ENCODE data around the gene WDR7.
A peak's percentile ranks its signal among the peaks of the same experiment; 100 is the strongest.

Gene WDR7

DNA sequence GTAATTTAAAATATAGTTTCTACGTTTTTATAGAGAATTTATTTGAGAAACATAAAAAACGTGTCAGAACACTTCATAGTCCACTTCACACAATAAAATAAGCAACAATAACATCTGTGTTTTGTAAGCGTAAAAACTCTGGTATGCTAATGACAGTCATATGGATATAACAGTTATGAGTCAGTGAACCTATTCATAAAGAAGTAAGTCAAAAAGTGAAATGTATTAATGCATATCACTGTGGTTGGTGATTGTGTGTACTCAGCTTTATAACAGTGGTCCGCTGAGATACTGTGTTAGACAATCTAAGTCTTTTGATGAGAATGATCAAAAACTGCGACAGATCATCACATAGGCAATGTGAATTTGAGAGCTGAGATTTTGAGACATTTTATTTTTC, 153.2 kb downstream of the WDR7 start:
- no peak for DNase-seq (ENCODE audit: low spot score)

DNA sequence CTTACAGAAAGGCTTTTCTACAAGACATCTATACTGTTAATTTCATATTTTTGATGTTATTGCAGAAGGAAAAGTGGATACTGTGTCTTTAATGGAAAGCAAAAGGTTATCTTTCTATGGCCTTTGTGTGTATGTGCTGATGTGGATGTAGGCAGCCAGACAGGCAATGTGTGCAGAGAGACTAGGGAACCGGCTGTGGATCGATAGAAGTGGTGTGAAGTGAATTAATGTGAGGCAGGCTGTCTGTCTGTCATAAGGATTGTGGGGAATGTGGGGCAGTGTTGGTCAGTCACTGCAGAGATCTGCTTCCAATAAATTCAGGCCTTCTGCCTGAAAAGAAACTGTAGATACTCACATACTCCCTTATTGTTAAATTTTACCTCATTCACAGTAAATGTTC, 156.7 kb downstream of the WDR7 start:
- no peak for DNase-seq (ENCODE audit: low spot score)

DNA sequence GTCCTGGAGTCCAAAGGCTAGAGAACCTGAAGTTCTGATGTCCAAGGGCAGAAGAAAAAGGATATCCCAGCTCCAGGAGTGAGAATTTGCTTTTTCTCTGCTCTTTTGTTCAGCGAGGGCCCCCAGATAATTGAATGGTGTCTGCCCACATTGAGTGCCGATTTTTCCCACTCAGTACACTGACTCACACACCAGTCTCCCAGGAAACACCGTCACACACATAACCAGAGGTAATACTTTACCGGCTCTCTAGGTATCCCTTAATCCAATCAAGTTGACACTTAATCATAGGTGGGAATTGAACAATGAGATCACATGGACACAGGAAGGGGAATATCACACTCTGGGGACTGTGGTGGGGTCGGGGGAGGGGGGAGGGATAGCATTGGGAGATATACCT, 161.5 kb downstream of the WDR7 start:
- DNase-seq (ENCODE audit: low spot score): no peak

DNA sequence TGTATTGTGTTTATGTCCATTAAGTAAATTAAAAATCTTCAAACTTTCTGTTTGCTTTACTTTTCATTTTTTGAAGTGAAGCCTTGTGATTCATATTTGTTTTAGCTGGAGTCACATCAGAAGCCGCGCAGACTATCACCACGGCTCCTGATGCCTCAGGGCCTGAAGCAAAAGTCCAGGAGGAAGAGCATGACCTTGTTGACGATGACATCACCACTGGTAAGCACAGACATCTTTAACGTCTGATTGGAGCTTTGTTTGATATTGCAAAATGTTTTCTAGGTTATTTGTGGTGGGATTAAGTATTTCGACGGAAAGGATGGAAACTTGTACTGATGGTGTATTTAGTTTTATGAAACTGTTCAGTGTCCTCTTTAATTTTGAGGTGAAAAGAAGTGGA, 164.8 kb downstream of the WDR7 start:
- DNase-seq (ENCODE audit: low spot score): no peak

DNA sequence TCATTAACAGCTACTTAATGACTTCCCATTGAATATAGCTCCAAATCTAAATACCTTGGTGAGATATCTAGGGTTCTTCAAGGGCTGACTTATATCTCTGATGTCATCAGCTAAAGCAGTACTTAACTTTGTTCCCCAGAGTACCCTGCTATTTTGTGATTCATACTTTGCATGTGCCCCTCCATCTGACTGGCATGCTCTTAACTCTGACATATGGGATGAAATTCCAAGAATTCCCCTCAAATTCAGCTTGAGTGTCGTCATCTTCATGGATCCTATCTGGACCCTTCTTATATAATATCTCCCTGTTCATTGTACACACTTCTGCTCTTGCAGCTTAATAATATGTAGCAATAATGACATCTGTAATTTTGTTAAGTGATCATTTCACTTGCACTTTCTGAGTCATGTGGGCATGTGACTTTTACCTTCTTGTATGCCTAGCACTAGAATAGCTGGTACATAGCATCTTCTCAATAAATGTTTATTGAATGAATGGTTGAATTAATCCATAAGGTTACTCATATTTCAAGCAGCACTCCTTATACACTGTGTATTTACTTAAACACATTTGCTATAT, 172.9 kb downstream of the WDR7 start:
- no peak for DNase-seq (ENCODE audit: low spot score)

DNA sequence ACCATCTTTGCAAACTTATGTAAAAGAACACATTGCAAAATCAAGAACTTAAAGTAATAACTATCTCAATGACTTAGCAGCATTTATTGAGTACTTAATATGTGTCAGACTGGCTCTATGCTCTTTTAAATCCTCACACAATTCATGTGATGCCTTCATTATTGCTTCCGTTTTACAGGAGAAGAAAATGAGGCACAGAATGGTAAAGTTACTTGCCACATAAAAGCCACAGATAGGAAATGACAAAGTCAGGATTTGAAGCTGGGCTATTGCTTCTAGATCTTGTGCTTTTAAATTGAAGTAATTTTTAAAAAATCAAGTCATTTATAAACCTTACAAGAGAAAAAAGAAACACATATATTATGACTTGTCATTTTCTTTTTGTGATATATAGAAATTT, 174.2 kb downstream of the WDR7 start:
- DNase-seq (ENCODE audit: low spot score): no peak

DNA sequence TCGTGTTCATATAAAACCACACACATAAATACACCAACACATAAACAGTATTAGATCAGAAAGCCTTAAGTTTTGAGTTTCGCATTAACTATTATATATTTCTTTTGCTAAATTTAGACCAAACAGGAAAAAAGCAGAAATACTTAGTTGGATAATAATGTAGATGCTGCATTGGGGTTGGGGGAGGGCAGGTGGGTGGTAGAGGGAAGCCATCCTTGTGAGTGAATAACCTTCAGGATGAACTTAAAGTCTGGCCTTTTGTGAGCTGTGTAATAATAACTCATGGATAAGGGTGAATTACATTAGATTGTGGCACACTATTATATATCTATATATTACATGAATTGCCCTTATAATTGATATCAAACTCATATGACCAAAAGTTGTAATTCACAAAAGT, 174.7 kb downstream of the WDR7 start:
- DNase-seq (ENCODE audit: low spot score): no peak

DNA sequence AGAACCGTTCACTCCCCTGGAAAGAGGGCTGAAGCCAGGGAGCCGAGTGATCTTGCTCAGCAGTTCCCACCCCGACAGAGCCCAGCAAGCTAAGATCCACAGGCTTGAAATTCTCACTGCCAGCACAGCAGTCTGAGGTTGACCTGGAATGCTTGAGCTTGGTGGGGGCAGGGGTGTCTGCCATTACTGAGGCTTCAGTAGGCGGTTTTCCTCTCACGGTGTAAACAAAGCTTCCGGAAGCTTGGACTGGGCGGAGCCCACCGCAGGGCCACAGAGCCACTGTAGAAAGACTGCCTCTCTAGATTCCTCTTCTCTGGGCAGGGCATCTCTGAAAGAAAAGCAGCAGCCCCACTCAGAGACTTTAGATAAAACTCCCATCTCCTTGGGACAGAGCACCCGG, 180.8 kb downstream of the WDR7 start:
- DNase-seq (ENCODE audit: low spot score): no peak

DNA sequence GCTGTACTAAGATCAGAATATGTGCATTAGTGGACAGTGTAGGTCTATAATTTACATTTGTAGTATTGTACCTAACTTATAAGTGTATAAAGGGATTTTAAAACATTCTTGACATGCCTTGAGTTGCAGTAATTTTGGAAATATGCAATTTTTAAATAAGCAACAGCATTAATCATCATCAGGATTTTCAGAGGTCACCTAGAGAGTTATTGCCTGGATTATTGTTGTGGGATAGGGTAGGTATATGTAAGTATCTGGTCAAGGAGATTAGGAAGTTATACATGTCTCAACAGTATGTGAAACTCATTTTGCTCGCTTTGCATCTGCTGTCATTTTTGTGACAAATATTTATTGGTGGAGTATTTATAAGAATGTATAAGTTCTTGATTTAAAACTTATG, 184.2 kb downstream of the WDR7 start:
- DNase-seq (ENCODE audit: low spot score): no peak

DNA sequence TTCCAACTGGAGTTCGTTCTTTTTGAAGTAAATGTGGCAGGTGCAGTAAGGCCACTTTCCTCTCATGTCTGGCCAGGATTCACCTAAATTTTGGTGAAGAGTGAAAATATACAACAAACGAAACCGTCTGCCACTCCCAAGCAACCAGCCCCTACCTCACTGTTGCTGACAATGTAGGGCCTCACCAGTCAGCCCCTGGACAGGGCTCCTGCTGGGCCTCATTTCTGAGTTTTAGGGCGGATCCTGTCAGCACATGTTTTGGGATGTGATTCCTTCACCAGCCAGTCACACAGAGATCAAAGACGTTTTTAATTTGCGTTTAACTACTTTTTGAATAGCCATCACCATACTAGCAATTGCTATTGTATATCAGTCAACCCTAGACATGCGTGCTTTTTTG, 185.0 kb downstream of the WDR7 start:
- no peak for DNase-seq (ENCODE audit: low spot score)

DNA sequence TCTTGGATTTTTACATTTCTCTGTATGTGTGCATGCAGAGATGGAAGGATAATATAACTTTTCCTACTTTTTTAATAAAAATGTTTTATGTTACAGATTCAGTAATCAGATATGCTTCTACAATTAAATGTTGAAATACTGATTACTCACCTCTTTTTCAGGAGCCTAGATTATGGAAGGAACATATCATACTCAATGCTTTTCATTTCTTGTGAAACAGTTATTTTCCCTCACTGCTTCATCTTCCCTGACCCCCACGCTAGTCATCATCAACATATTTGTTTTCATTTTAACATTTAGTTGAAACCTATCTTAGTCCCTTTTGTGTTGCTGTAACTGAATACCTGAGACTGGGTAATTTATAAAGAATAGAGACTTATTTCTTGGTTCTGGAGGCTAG, 190.7 kb downstream of the WDR7 start:
- DNase-seq (ENCODE audit: low spot score): no peak

DNA sequence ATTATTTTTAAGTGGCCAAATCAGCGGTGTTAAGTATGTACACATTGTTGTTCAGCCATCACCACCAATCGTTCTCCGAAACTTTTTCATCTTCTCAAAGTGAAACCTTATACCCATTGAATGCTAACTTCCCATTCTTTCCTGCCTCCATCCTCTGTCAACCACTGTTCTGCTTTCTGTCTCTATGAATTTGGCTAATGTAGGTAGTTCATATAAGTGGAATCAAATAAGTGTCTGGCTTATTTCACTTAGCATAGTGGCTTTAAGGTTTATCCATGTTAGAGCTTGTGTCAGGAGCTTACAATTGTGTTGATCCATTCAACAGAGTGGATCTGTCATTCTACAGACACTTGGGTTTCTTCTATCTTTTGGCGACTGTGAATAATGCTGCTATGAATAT, 192.1 kb downstream of the WDR7 start:
- no peak for DNase-seq (ENCODE audit: low spot score)

DNA sequence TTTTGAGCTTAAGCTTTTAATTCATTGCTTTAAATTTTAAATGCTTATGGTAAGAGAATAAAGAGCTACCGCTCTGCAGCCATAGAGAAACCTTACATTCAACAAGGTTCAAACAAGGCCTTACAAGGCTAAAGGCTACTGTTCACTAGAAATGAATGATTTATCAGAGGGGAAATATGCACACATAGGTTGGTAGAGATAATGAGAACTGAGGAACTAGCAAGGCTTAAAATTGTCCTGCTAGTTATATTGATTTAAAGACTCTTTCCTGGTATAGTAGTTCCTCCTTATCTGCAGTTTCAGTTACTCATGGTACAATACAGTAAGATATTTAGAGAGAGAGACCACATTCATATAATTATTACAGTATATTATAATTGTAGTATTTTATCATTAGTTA, 193.4 kb downstream of the WDR7 start:
- DNase-seq (ENCODE audit: low spot score): no peak

DNA sequence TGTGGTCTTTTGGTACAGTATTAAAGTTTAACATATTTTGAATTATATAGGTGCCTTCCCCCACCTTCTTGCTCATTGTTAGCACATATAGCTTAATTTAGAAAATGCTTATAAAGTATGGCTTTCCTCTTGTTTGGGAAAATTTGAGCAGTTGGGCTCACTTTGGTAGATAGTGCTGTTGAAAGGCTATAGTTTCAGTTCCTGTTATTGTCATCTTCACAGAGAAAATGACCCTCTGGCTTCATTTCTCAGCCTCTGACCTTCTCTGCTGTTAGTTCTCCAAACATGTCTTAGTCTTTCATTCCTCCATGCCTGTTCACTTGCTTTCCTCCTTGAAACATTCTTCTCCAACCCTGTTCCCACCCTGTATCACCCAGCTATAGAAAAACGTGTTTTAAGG, 200.6 kb downstream of the WDR7 start:
- DNase-seq (ENCODE audit: low spot score): no peak

DNA sequence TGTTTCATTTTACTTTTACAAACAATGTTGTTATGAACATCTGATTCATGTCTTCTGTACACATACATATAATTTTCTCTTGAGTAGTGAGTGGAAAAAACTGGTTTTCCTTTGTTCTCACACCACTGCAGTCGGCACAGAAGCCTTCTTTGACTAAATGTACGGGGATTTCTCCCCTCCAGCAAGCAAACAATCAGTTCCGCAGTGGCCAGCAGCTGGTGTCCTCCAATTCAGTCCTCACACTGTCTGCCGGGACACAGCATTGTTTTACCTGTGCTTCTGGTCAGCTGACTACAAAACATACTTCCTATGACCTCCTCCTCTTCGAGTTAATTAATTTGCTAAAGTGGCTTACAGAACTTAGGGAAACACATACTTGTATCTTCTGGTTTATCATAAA, 202.8 kb downstream of the WDR7 start:
- DNase-seq (ENCODE audit: low spot score): no peak

DNA sequence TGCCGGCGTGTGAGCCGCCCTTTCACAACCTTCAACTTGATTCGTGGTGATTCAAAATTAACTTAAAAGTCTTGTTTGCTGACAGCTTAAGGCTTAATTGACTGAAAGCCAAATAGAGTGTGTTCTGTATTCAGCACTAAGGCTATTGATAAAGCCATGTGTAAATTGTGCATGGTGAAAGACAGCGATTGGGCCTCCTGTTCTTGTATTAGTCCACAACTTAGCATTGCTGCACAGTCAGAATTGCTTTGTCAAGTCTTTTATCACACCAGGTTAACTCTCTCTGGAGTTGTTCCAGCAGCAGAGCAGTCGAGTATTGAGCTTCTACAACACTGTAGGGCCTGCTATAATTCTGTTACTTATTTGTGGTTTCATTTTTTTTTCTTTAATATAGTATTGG, 210.1 kb downstream of the WDR7 start:
- DNase-seq (ENCODE audit: low spot score): no peak

DNA sequence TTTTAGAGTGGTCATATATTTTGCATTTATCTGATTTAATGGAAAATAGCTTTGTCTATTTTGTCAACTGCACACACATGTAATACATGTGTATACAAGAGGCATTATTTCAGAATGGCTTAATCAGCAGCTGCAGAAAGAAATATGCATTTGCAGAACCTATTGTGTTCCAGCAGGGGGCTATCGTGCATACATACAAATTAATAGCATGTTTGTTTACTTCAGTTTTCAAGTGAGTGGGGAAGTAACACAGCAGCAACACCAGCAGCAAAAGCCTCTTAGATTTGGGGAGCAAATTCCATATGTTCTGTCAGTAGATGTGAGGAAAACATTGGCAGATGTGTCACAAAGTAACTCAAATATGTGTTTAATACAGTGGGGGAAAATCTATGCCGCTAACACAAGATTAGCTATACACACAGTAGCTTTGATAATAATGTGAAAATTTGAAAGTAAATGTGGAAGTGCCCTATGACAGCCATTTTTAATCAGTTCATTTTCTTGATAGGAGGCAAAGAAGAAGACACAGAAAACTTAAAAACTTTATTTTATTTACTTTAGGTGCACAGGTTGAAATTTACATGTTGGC, 218.1 kb downstream of the WDR7 start:
- DNase-seq (ENCODE audit: low spot score): peak; percentile 19

DNA sequence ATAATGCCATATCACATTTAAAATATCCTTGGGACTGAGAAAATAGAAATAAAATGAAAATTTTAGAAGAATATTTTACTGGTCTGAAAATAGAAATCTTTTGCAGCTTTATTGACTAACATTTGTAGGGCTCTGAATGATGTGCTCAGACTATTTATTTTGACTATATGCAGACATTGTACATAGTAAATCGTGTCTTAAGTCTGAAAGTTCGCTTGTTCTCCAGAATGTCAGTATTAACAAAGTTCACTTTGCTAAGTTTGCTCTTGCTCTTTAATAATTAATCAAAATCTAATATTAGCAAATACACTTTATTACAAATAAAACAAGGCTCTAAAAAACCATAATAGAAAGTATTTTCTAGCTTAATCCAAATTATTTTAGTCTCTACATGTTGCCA, 219.8 kb downstream of the WDR7 start:
- no peak for DNase-seq (ENCODE audit: low spot score)

DNA sequence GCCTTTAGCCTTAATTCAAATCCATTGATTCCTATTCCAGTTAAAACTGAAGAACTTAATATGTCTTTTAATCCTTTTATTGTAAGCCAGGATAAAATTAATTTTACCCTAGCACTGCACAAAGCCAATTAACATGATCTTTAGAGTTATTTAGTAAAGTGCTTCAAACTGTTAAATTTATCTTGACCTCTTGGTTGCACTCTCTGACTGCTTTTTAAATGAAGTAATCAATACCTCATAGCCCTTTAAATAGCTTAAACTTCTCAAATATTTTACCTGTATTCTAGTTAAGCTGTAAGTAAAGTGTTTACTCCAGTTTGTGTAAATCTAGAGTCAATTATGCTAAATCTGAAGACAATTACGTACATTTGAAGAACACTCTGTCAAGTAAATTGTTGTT, 221.0 kb downstream of the WDR7 start:
- DNase-seq (ENCODE audit: low spot score): no peak

DNA sequence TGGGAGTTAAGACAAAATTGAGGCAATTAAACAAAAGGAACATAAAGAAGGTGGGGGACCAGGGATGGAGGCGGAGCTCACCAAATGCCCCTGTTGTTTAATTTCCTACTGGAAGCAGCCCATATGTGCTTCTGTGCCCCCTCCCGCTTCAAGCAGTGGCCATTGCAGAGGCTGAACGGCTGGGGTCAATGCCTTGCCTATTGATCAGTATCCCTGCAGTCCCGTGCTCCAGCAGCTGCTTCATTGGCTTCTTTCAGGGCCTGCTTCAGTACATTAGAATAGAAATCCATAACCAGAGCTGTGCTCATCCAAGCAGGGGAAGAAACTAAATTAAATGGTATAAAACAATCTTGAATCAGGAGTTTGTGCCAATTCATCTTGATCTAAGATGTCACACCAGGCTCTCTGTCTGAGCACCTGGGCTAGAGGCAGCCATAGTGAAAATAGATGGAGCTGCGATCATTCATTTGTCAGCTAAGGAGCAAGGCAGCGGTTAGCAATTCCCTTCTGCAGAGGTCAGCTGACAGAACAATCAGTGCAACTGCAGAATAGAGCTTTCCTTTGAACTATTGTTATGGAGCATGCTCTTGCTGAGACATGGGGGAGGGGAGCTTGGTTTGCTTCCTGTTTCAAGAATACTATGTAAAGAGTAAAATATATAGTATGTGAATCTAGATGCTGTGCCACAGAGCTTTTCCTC, 222.4 kb downstream of the WDR7 start:
- no peak for DNase-seq (ENCODE audit: low spot score)

DNA sequence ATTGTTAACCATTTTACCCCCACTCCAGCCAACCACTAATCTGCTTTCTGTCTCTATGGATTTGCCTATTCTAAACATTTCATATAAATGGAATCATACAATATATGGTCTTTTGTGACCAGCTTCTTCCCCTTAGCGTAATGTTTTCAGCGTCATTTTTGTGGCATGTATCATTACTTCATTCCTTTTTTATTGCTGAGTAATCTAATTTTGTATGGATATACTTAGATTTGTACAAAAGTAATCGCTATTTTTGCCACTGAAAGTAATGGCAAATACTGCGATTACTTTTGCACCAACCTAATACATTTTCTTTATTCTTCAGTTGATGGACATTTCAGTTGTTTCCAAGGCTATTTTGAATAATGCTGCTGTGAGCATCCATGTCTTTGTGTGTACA, 227.6 kb downstream of the WDR7 start:
- DNase-seq (ENCODE audit: low spot score): no peak

DNA sequence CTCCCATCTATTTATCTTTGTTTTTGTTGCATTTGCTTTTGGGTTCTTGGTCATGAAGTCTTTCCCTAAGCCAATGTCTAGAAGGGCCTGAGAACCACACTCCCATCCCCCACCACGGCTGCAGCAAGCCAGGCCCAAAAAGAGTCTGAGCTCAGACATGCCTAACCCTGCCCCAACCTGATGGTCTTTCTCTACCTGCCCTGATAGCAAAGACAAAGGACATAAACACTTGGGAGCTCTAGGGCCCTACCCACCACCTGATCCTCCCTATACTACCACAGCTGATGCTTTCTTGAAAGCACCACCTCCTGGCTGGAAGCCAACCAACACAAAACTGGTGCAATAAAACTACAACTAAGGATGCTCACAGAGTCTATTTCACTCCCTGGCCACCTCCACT, 233.4 kb downstream of the WDR7 start:
- no peak for DNase-seq (ENCODE audit: low spot score)

DNA sequence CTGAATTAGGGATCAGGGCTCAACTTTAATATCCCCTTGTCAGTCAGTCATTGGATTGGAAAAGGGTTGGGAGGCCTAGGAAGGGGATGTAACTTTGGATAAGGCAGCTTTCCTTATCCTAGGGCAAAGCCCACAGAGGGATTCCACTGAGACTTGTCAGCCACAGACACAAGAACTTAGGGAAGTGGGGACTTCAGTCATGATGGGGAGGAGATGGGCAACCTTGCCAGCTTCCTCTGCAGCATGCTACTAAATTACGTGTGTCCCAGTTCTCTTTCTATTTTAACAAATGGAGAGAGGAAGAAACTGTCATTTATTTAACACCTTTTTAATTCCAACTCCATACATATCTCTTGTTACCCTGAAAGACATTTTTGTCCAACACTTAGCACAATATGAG, 237.8 kb downstream of the WDR7 start:
- no peak for DNase-seq (ENCODE audit: low spot score)

DNA sequence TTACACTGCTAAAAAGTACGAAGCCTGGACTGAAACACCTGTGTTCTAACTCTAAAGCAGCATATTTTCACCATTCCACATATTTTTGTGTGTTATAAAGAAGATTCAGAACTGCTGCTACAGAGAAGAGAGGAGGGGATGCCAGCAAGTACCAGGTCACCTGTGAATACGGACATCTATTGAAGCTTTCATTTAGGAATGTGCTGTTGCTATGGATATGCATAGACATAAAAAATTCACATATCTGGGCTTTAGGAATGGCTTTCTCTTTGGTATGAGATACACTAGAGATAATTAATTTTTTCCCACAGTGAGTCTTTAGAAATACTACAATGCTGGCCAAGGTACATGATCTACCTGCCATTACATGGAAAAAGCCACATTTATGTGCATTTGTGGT, 238.5 kb downstream of the WDR7 start:
- DNase-seq (ENCODE audit: low spot score): no peak
